Measurements from ENCODE around the gene CHMP4B. TPM values are rescaled to one million over a fixed set of nuclear protein-coding genes. Genes with fewer than 3 reads are reported as not detected.

CHMP4B gene
- total RNA-seq, 1 experiment from 2014 or later: 38.5 TPM

DNA sequence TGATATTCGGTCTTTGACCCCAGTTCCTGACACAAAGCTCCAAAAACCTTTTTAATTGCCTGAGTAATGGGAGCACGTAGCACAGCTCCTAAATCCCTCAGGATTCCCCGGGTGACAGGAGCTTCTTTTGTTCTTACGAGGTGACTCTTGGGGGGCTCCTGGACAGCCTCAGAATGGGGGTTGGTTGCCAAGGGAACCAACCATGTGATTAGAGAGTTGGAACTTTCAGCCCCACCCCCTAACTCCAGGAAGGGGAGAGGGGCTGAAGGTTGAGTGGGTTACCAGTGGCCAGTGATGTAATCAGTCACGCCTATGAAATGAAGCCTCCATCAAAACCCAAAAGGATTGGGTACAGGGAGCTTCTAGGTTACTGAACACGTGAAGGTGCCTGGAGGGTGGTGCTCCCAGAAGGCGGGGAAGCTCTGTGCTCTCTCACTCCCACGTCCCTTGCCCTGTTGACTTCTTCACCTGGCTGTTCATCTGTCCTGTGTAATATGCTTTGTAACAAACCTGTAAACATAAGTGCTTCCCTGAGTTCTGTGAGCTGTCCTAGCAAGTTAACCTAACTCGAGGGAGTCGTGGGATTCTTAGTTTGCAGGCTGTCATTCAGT is 89.5 kb downstream of the CHMP4B start:
- DNase-seq (ENCODE audit: low read depth): no peak

DNA sequence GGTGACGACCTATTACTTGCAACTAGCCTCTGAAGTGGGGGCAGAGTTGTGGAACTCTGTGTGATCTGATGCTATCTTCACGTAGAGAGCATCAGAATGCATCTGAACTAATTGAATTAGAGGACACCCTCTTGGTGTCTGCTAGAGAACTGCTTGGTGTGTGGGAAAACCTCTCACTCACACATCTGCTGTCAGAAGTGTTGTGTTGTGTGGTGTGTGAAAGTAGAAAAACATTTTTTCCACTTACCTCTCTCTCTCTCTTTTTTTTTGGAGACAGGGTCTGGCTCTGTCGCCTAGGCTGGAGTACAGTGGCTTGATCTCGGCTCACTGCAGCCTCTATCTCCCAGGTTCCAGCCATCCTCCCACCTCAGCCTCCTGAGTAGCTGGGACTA is 90.0 kb downstream of the CHMP4B start:
- DNase-seq (ENCODE audit: low read depth): no peak

DNA sequence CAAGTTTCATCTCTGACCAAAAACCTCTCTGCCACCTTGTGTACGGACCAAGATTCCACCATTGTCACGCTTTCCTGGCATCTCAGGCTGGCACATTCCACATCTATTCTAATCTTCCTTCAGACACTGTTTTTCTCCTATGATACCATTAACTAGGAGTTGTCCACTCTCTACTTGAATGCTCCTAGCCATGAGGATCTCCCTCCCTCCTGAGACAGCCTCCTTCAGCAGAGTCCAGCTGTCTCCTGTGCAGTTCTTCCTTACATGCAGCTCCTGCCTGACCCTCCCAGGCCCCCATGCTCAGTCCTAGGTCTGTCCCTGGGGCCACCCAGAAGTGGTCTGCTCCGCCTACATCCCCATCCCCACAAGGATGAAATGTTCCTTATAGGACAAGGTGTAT is 90.9 kb downstream of the CHMP4B start:
- no peak for DNase-seq (ENCODE audit: low read depth)

Other genes with a start within 250 kb of the CHMP4B start
- not detected in 2 replicates for gene C20orf144, start 149.0 kb upstream of the CHMP4B start, total RNA-seq (2014; rRNA removed; shearing (Covaris generic))
- gene ACTL10, start 144.4 kb upstream of the CHMP4B start, total RNA-seq (2014; rRNA removed; shearing (Covaris generic)): 0.06 and 0.18 TPM in 2 replicates
- gene NECAB3, start 136.9 kb upstream of the CHMP4B start, total RNA-seq (2014; rRNA removed; shearing (Covaris generic)): 11.5 and 17.3 TPM in 2 replicates
- gene E2F1, start 125.0 kb upstream of the CHMP4B start, total RNA-seq (2014; rRNA removed; shearing (Covaris generic)): 20.7 and 23.9 TPM in 2 replicates
- gene PXMP4, start 91.0 kb upstream of the CHMP4B start, total RNA-seq (2014; rRNA removed; shearing (Covaris generic)): 0.74 and 0.92 TPM in 2 replicates
- gene ZNF341, start 79.4 kb upstream of the CHMP4B start, total RNA-seq (2014; rRNA removed; shearing (Covaris generic)): 0.68 and 1.5 TPM in 2 replicates
- gene RALY, start 182.6 kb downstream of the CHMP4B start, total RNA-seq (2014; rRNA removed; shearing (Covaris generic)): 52.8 and 74.2 TPM in 2 replicates